DOHH2 (cell line): Measurements from ENCODE around the gene HDAC4.

Experiments
- CTCF ChIP-seq: fragments of 200-600 bp; sonication (generic); IDR thresholded peaks from one replicate; pipeline ENCODE4 v1.5.1; 2014; ENCODE audit warnings: antibody characterized with exemption, mild to moderate bottlenecking, low read depth, low read length; ENCODE audit not compliant: poor library complexity, severe bottlenecking
- EZH2phosphoT487 ChIP-seq: fragments of 200-600 bp; sonication (generic); IDR thresholded peaks from 2 replicates; pipeline ENCODE4 v1.6.1; 2017; ENCODE audit warnings: borderline replicate concordance, mild to moderate bottlenecking, antibody characterized with exemption, low read length, moderate library complexity, mixed read lengths

- no peak for TF ChIP-seq CTCF
- TF ChIP-seq EZH2phosphoT487, result no peak
Measured at GRCh38 chr2:239009589-239009961, 391.2 kb downstream of the HDAC4 start.
